Kidney epithelial cell (primary cell): ENCODE results near the gene CRISPLD2. TPM values are rescaled to one million over a fixed set of nuclear protein-coding genes. Genes with fewer than 3 reads are reported as not detected.

Source experiments
- DNase-seq: peaks from one replicate; pipeline ENCODE4 v3.0.0-alpha.2; 2010; ENCODE audit warnings: low read depth
- H3K27me3 ChIP-seq: 2 replicates; pipeline ENCODE4 v1.6.0; 2011; ENCODE audit warnings: low read length; ENCODE audit not compliant: control insufficient read depth, insufficient read depth
- H3K36me3 ChIP-seq: 2 replicates; pipeline ENCODE4 v1.5.1; 2011; ENCODE audit warnings: low read length; ENCODE audit not compliant: control insufficient read depth, insufficient read depth
- H3K4me3 ChIP-seq: 2 replicates; pipeline ENCODE4 v1.5.1; 2011; ENCODE audit warnings: low read depth, mild to moderate bottlenecking, control low read depth, low read length
- total RNA-seq: library from RNA; depleted of rRNA; stranded (reverse); fragments of >200 nt; gene quantifications from 2 replicates; pipeline ENCODE4 v1.2.3, GENCODE V29; 2015
- TF ChIP-seq, protein P1 (sequence below): IDR thresholded peaks from 2 replicates; pipeline ENCODE4 v1.5.1; 2011; ENCODE audit warnings: mild to moderate bottlenecking, moderate library complexity, low read length, control low read depth, inconsistent platforms; ENCODE audit not compliant: insufficient read depth, poor library complexity, severe bottlenecking

Gene CRISPLD2
- total RNA-seq, 1 donor from 2014 or later, result 2.5 TPM

DNA sequence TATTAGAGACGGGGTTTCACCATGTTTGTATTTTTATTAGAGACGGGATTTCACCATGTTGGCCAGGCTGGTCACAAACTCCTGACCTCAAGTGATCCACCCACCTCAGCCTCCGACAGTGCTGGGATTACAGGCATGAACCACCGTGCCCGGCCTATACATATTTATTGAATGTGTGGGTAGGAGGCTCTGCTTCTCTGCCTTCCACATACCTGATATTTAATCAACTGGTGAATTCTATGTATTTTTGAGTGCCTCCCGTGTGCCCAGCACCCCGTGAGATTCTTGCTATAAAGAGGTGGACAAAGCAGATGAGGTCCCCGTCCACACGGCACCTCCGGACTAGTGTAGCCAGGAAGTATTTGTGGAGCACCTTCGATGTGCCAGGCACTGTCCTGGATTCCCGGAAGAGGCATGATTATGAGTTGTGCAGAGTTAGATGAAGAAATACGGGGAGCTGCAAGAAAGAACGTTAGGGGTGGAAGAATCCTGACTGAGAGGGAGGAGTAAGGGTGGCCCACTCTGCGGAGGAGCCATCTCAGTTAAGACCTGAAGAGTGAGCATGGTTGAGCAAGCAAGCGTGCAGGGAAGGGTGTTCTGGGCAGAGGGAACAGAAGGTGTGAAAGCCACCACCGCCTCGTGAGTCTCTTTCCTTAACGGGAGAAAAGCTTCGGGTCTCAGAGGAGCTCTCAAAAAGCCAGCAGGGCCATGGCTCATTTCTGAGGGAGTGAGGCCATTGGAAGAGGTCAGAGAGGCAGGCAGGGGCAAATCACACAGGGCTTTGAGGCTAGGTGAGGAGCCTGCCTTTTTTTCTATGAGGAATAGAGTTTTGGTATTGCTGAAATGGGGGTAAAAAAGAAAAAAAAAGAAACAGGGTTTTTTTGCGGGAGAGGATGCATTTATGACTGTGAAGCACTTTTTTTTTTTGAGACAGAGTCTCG, 21.2 kb downstream of the CRISPLD2 start:
- DNase-seq, result no peak
- no peak overlapping the region for H3K4me3 ChIP-seq
- TF ChIP-seq, protein P1, sequence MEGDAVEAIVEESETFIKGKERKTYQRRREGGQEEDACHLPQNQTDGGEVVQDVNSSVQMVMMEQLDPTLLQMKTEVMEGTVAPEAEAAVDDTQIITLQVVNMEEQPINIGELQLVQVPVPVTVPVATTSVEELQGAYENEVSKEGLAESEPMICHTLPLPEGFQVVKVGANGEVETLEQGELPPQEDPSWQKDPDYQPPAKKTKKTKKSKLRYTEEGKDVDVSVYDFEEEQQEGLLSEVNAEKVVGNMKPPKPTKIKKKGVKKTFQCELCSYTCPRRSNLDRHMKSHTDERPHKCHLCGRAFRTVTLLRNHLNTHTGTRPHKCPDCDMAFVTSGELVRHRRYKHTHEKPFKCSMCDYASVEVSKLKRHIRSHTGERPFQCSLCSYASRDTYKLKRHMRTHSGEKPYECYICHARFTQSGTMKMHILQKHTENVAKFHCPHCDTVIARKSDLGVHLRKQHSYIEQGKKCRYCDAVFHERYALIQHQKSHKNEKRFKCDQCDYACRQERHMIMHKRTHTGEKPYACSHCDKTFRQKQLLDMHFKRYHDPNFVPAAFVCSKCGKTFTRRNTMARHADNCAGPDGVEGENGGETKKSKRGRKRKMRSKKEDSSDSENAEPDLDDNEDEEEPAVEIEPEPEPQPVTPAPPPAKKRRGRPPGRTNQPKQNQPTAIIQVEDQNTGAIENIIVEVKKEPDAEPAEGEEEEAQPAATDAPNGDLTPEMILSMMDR, result no peak

DNA sequence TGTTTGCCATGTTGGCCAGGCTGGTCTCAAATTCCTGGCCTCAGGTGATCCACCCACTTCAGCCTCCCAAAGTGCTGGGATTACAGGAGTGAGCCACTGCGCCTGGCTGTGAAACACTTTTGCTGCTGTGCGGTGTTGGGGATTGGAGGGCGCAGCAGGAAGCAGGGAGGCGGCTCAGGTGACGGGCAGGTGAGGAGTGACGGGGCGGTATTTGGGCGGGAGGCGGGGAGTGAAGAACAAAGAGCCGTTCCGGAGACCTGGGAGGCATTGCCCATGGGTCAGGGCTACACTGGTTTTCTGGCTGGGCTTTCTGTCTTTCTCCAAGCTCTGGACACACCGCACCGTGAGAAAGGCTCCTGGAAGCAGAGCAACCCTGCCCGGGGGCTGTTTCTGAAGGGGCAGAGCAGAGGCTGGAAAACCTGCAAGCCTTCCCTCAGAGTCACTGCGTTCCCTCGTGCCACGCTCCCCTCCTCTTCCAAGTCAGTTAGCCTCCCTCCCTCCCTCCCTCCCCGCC, 22.1 kb downstream of the CRISPLD2 start:
- no peak for DNase-seq
- Histone ChIP-seq H3K4me3 (no peak overlapping the region), H3K36me3 (no peaks in the 10 kb centered on the region), H3K27me3 (no peaks in the 10 kb centered on the region)
- TF ChIP-seq, protein P1, result no peak

More for the DNA sequence above, 21.2 kb downstream of the CRISPLD2 start:
- Histone ChIP-seq H3K36me3 (no peaks in the 10 kb centered on the region), H3K27me3 (no peaks in the 10 kb centered on the region)

DNA sequence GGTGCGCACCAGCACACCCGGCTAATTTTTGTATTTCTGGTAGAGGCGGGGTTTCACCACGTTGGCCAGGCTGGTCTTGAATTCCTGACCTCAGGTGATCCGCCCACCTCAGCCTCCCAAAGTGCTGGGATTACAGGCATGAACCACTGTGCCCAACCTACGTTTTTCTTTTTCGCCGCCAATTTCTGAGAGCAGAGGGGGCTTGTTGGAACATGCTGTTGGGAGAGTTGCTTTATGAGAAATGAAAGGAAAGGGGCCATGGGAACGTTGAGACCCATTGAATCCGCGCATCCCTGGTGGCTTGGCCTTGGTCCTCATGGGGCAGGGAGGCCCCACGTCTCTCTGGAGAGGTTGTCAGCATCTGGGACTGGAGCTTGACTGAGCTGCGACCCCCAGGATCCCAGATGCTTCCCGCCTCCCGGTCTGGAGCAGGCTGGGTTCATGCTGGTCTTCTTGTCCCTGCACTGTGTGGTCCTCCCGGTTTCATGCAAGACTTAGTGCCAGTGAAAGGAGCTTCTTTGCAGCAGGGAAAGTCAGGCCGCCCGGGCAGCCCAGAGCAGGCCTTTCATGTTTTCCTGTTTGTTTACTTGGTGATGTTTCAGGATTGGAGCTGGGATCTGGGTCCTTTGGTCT, 22.8 kb downstream of the CRISPLD2 start:
- Histone ChIP-seq H3K4me3 (no peak overlapping the region), H3K36me3 (no peaks in the 10 kb centered on the region), H3K27me3 (no peaks in the 10 kb centered on the region)
- DNase-seq, result no peak
- TF ChIP-seq, protein P1, result no peak

DNA sequence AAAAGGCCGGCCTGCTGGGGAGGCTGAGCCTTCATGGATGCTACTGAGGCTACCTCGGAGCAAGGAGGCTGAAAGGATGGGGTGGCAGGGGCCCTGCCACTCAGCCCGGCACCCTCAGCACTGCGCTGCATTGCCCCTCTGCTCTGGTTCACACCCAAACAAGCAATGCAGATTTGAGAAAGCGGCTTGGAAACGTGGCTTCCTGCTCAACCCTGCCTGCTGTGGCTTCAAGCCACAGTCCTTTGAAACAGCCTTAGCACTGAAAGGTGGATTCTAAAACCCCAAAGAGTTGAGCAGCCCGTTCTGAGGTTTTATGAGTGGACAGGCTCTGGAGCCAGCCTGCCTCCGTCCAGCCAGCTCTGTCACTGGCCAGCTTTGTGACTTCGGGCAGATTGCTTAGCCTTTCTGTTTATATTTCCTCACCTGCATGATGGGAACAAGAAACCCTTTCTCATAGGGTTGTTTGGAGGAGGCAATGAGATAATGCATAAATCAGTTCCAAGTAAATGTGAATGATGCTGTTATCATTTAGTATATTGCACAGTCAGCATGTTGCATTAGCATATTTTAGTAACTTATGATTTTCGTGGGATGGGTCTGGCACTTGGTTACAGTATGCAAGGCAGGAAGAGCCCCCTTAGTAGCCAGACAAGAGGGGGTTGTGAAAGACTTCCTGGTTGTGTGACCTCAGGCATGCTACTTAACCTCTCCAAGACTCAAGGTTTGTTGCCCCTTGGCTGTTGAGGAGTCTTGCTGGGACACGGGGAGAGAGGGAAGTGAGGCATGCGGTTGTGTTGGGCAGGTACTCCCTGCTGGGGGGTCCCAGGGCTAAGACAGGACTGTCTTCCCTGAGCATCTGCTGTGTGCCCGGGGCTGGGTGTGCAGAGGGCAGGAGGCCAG, 23.6 kb downstream of the CRISPLD2 start:
- Histone ChIP-seq H3K4me3 (no peak overlapping the region), H3K36me3 (no peaks in the 10 kb centered on the region), H3K27me3 (no peaks in the 10 kb centered on the region)
- TF ChIP-seq, protein P1, result no peak
- no peak for DNase-seq

DNA sequence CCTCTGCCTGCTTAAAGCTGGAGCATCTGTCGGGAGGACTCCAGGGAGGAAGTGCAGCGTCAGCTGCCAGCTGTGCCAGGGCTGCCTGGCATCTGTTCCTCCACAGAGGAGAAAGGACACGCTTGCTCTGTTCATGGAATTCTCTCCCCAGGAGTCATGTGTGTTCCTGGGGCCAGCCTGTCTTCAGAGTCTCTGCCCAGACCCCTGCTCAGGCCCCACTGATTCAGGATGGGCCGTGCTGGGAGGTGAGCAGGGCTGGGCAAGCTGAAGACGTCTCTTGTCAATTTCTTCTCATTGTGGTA, 24.2 kb downstream of the CRISPLD2 start:
- DNase-seq, result no peak
- Histone ChIP-seq H3K4me3 (no peak overlapping the region), H3K27me3 (no peaks in the 10 kb centered on the region), H3K36me3 (no peaks in the 10 kb centered on the region)
- TF ChIP-seq, protein P1, result no peak
